AG10803 (cell line): ENCODE results near the gene ALDH5A1.

ENCODE experiments used
- DNase-seq: peaks from one replicate; pipeline ENCODE4 v3.0.0; 2010; ENCODE audit warnings: low read depth
- H3K4me3 ChIP-seq: 2 replicates; pipeline ENCODE4 v1.5.1; 2011; ENCODE audit warnings: mild to moderate bottlenecking, low read length, control low read depth
- CTCF ChIP-seq: conservative IDR thresholded peaks from 2 replicates; pipeline ENCODE4 v1.5.1; 2011; ENCODE audit warnings: mild to moderate bottlenecking, low read length, control low read depth, inconsistent platforms

The ALDH5A1 gene

DNA sequence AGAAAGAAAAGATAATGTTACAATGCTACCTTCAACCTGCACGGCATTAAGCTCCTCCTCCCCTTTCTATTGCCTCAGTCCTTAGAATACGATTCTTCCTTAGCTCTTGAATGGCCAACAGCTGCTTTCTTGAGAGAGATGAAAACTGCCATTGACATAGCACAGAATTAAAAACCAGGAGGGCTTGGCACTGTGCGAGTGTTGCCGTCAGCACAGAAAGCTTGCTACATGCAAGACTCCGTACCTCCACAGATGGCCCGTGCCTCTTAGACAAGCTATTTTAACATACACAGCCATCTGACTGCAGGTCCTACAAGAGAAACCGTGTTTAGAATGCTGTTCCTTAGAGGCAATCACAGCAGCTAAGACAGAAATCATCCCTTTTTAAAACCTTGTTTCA, 51.7 kb downstream of the ALDH5A1 start:
- H3K4me3 ChIP-seq: no peak overlapping the region
- no peak for TF ChIP-seq CTCF
- DNase-seq: no peak

DNA sequence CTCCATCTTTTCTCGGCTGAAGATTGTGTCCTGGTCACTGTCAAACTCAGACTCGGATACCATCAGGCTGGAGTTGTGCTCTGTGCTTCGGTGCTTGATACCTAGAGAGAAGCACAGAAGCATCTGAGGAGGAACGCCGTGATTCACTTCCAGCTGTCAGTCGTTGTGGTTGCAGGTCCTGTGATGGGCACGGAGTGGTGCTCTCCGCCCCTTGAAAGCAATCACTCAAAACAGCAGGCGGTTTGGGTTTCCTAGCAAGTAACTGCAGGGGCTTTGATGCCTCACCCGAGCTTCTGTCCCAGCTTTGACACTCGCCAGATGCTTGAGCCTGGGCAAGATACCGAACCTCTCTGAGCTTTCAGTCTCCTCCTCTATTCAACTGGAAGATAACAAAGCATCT, 52.5 kb downstream of the ALDH5A1 start:
- no peak for TF ChIP-seq CTCF
- DNase-seq: no peak

GRCh38 chr6:24549158-24549557, 54.4 kb downstream of the ALDH5A1 start:
- no peak for DNase-seq
- TF ChIP-seq CTCF: no peak
- H3K4me3 ChIP-seq: no peak overlapping the region

More for the DNA sequence above, 52.5 kb downstream of the ALDH5A1 start:
- H3K4me3 ChIP-seq: no peak overlapping the region

- no peak overlapping the region for H3K4me3 ChIP-seq
- no peak for TF ChIP-seq CTCF
- DNase-seq: no peak
Observed at GRCh38 chr6:24549674-24550353, 55.0 kb downstream of the ALDH5A1 start.

- H3K4me3 ChIP-seq: no peak overlapping the region
- no peak for TF ChIP-seq CTCF
- no peak for DNase-seq
Observed at GRCh38 chr6:24551139-24551538, 56.4 kb downstream of the ALDH5A1 start.

- H3K4me3 ChIP-seq: no peak overlapping the region
- DNase-seq: no peak
- TF ChIP-seq CTCF: no peak
Observed at GRCh38 chr6:24554474-24554873, 59.7 kb downstream of the ALDH5A1 start.

DNA sequence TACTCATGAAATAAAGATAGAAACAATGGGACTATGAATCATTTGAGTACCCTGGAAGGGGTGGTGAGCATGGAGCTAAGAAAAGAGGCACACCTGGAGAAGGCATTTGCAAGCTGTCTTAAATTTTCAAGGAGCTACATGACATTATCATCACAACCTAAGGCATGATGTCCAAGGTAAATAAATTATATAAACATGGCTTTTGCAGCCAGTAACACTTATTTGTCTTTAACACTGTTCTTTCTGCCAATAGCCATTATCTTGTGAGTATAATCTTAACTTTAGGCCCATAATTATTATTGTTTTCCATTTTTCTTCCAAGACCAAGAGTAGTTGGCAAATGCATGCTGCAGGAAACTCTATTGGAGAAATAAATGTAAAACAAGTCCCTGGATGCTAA, 63.7 kb downstream of the ALDH5A1 start:
- no peak for TF ChIP-seq CTCF
- no peak for DNase-seq
- H3K4me3 ChIP-seq: no peak overlapping the region
